ENCODE measurements around the gene ARHGEF11. TPM values are rescaled to one million over a fixed set of nuclear protein-coding genes. Genes with fewer than 3 reads are reported as not detected.

ARHGEF11 gene
- polyA plus RNA-seq, 3 donors from 2014 or later = 0.08 to 0.86 (median 0.22) TPM

- H3K9me3 Mint-ChIP-seq = peaks cover 0 to 1% (median 0%) of the 10 kb centered on the region in 6 donors
- no peaks in the 10 kb centered on the region for H3K36me3 Mint-ChIP-seq
- no peaks in the 10 kb centered on the region for H3K4me1 Mint-ChIP-seq
- H3K4me3 Mint-ChIP-seq = no peak overlapping the region
- no peak for DNase-seq
- no peak overlapping the region for H3K27ac Mint-ChIP-seq
- H3K27me3 Mint-ChIP-seq (ENCODE audit: low read depth in 3 of 3) = peaks cover 5 to 14% (median 7%) of the 10 kb centered on the region in 3 donors
Observed at GRCh38 chr1:156909671-156910070, 135.9 kb downstream of the ARHGEF11 start.

DNA sequence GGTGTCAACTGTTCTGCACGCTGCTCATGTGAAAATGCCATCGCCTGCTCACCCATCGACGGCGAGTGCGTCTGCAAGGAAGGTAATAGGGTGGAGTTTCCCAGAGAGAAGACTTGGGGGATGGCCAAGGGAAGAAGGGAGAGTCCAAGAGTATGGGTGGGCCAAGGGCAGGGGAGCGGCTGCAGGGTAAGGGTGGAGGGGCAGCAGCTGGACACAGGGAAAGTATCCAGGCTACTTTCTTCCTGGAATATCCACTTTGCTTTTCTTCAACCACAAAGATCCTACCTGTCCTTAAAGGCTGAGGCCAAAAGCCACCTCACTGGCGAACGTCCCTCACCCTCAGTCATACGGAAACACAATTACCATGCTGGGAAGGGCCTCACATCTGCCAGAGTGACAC is 136.6 kb downstream of the ARHGEF11 start:
- Mint-ChIP-seq H3K9me3 (peaks cover 0 to 1% (median 0%) of the 10 kb centered on the region in 6 donors), H3K27me3 (ENCODE audit: low read depth in 3 of 3) (peaks cover 2 to 15% (median 6%) of the 10 kb centered on the region in 3 donors), H3K36me3 (no peaks in the 10 kb centered on the region), H3K27ac (no peak overlapping the region), H3K4me3 (no peak overlapping the region), H3K4me1 (no peaks in the 10 kb centered on the region)
- no peak for DNase-seq

DNA sequence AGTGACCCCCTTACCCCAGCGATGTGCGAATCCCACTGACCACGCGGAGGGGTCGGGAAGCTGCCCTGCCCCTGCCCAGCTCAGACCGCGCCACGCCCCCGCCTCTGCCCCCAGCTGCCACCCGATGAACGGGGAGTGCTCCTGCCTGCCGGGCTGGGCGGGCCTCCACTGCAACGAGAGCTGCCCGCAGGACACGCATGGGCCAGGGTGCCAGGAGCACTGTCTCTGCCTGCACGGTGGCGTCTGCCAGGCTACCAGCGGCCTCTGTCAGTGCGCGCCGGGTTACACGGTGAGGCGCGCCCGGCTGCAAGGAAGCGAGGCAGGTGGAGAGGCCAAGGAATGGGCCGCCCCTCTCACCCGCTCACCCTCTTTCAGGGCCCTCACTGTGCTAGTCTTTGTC is 137.0 kb downstream of the ARHGEF11 start:
- Mint-ChIP-seq H3K27me3 (ENCODE audit: low read depth in 3 of 3) (peaks cover 2 to 19% (median 7%) of the 10 kb centered on the region in 3 donors), H3K9me3 (peaks cover 0 to 1% (median 0%) of the 10 kb centered on the region in 6 donors), H3K27ac (no peak overlapping the region), H3K4me3 (no peak overlapping the region), H3K36me3 (no peaks in the 10 kb centered on the region), H3K4me1 (no peaks in the 10 kb centered on the region)
- no peak for DNase-seq

- Mint-ChIP-seq H3K36me3 (no peaks in the 10 kb centered on the region), H3K27ac (no peak overlapping the region), H3K9me3 (peaks cover 0 to 1% (median 0%) of the 10 kb centered on the region in 6 donors), H3K4me3 (no peak overlapping the region), H3K4me1 (no peaks in the 10 kb centered on the region), H3K27me3 (ENCODE audit: low read depth in 3 of 3) (peaks cover 2 to 22% (median 5%) of the 10 kb centered on the region in 3 donors)
- DNase-seq = no peak
Observed at GRCh38 chr1:156906206-156906906, 139.2 kb downstream of the ARHGEF11 start.

GRCh38 chr1:156905651-156906050 is 139.9 kb downstream of the ARHGEF11 start:
- Mint-ChIP-seq H3K4me1 (no peaks in the 10 kb centered on the region), H3K36me3 (no peaks in the 10 kb centered on the region), H3K4me3 (no peak overlapping the region), H3K9me3 (peaks cover 0 to 1% (median 0%) of the 10 kb centered on the region in 6 donors), H3K27ac (no peak overlapping the region), H3K27me3 (ENCODE audit: low read depth in 3 of 3) (peaks cover 2 to 19% (median 5%) of the 10 kb centered on the region in 3 donors)
- no peak for DNase-seq

GRCh38 chr1:156905176-156905575 is 140.4 kb downstream of the ARHGEF11 start:
- H3K9me3 Mint-ChIP-seq = peaks cover 0 to 1% (median 0%) of the 10 kb centered on the region in 6 donors
- H3K4me1 Mint-ChIP-seq = no peaks in the 10 kb centered on the region
- DNase-seq = no peak
- no peak overlapping the region for H3K4me3 Mint-ChIP-seq
- H3K27ac Mint-ChIP-seq = no peak overlapping the region
- no peaks in the 10 kb centered on the region for H3K36me3 Mint-ChIP-seq
- H3K27me3 Mint-ChIP-seq (ENCODE audit: low read depth in 3 of 3) = peaks cover 2 to 16% (median 5%) of the 10 kb centered on the region in 3 donors

- H3K9me3 Mint-ChIP-seq = peaks cover 0 to 1% (median 0%) of the 10 kb centered on the region in 6 donors
- DNase-seq = no peak
- no peak overlapping the region for H3K4me3 Mint-ChIP-seq
- peaks cover 2 to 16% (median 5%) of the 10 kb centered on the region in 3 donors for H3K27me3 Mint-ChIP-seq (ENCODE audit: low read depth in 3 of 3)
- H3K27ac Mint-ChIP-seq = no peak overlapping the region
- H3K4me1 Mint-ChIP-seq = no peaks in the 10 kb centered on the region
- H3K36me3 Mint-ChIP-seq = no peaks in the 10 kb centered on the region
Observed at GRCh38 chr1:156904187-156904959, 141.2 kb downstream of the ARHGEF11 start.

DNA sequence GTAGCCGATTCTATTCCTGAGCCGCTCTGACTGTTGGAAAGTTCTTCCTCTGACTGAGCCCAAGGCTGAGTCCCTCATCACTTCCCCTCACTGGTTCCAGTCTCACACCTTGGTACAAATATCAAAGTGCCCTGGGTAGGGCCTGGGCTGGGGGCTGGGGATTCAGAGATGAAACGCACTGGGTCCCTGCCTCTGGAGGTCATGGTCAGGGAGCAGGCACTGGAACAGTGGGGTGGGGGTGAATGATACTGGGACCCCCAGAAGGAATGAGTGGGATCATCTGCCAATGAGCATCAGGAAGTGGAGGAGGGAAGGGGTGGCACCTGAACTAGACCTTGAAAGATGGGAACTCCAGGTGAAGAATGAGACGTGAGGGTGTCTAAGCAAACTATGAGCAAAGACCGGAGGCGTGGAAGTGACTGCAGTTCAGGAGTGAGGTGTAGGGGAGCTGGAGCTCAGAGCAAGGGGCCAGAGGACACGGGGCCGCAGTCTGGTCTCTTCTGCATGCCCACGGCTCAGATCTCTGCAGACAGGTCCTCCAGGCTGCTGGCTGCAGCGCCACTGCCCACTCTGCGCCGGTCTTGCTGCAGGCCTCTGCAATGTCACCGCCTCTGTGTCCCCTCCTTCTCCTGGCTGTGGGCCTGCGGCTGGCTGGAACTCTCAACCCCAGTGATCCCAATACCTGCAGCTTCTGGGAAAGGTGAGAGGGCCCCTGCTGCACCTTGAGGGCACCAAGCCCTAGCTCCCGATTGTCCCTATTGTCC is 142.0 kb downstream of the ARHGEF11 start:
- Mint-ChIP-seq H3K4me1 (no peaks in the 10 kb centered on the region), H3K9me3 (peaks cover 0 to 1% (median 0%) of the 10 kb centered on the region in 6 donors), H3K27ac (no peak overlapping the region), H3K36me3 (no peaks in the 10 kb centered on the region), H3K4me3 (no peak overlapping the region), H3K27me3 (ENCODE audit: low read depth in 3 of 3) (peaks cover 0 to 20% (median 5%) of the 10 kb centered on the region in 3 donors)
- DNase-seq = no peak

DNA sequence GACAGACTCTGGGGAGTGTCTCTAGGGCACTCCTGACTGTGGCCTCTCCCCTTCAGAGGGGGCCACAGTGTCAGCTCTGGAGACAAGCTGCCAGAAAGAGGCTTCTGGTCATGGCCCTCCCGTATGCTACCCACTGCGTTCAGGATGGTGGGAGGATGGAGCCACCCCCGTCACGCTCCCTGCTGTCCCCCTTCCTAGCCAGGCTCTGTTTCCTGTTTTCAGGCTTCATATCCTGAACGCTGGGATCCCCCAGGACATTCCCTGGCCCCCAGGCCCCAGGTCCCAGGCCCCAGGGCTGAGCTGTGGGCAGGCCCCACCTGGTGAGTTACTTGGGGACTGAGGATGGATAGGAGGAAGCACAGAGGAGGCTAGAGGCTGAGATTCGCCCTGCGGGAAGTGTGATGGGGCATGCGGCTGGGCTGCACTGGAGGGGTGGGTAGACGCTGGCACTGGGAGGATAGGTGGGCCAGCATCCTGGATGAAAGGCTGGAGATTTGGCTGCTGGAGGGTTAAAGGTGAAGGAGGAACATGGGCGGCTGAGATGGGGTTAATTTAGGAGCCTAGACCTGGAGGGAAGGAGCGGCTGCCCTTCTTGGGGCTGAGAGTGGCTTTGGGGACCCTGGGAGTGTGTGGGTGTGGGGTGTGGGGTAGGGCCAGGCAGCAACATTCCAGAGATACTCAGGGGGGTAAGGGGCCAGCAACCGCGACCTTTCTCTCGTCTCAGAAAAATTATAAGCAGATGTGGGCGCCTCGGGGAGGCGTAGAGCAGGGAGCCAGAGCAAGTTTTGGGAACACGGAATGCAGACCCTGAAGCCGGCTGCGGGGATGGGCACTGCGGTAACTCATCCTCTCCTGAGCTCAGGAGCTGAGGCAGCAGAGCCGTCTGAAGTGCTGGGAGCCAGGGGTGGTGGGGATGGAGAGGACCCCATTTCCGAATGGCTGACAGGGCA is 143.3 kb downstream of the ARHGEF11 start:
- DNase-seq = no peak
- Mint-ChIP-seq H3K27me3 (ENCODE audit: low read depth in 3 of 3) (peaks cover 0 to 24% (median 5%) of the 10 kb centered on the region in 3 donors), H3K36me3 (no peaks in the 10 kb centered on the region), H3K9me3 (peaks cover 0 to 1% (median 0%) of the 10 kb centered on the region in 6 donors), H3K27ac (no peak overlapping the region), H3K4me1 (no peaks in the 10 kb centered on the region), H3K4me3 (no peak overlapping the region)

GRCh38 chr1:156901590-156901900 is 144.0 kb downstream of the ARHGEF11 start:
- peaks cover 0 to 1% (median 0%) of the 10 kb centered on the region in 6 donors for H3K9me3 Mint-ChIP-seq
- no peak overlapping the region for H3K4me3 Mint-ChIP-seq
- no peaks in the 10 kb centered on the region for H3K36me3 Mint-ChIP-seq
- H3K4me1 Mint-ChIP-seq = no peaks in the 10 kb centered on the region
- no peak overlapping the region for H3K27ac Mint-ChIP-seq
- DNase-seq = no peak
- peaks cover 0 to 24% (median 3%) of the 10 kb centered on the region in 3 donors for H3K27me3 Mint-ChIP-seq (ENCODE audit: low read depth in 3 of 3)

DNA sequence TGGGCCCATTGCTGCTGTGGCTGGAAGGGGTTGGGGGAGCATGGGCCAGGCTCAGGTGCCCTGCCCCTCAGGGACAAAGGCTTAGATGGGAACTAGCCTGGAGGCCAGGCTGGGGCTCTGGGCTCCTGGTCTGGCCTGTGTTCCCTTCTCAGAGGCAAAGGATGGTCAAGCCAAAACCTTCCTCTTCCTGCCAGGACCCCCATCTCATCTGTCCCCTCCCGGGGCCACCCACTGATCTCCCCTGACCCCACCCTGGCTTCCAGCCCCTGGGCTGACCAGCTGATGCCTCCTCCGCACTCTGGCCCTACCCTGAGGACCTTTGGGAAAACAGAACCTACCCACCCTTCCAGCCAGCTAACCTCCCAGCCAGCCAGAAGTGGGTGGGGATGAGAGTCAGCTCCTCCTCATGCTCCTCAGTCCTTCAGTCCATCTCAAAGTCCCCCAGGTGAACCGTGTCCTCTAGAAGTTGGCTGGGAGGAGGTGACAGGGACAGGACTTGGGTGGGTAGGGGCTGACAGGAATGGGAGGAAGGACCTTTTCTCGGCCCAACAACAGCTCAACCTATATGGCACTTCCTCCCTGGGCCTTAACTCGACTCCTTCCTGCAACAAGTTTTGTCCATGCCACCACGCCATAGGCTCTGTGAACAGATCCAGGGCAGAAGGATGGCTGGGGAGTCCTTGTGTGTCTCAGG is 144.5 kb downstream of the ARHGEF11 start:
- no peaks in the 10 kb centered on the region for H3K4me1 Mint-ChIP-seq
- H3K27me3 Mint-ChIP-seq (ENCODE audit: low read depth in 3 of 3) = peaks cover 0 to 24% (median 3%) of the 10 kb centered on the region in 3 donors
- H3K4me3 Mint-ChIP-seq = no peak overlapping the region
- H3K27ac Mint-ChIP-seq = no peak overlapping the region
- H3K36me3 Mint-ChIP-seq = no peaks in the 10 kb centered on the region
- H3K9me3 Mint-ChIP-seq = peaks cover 0 to 1% (median 0%) of the 10 kb centered on the region in 6 donors
- DNase-seq = no peak

DNA sequence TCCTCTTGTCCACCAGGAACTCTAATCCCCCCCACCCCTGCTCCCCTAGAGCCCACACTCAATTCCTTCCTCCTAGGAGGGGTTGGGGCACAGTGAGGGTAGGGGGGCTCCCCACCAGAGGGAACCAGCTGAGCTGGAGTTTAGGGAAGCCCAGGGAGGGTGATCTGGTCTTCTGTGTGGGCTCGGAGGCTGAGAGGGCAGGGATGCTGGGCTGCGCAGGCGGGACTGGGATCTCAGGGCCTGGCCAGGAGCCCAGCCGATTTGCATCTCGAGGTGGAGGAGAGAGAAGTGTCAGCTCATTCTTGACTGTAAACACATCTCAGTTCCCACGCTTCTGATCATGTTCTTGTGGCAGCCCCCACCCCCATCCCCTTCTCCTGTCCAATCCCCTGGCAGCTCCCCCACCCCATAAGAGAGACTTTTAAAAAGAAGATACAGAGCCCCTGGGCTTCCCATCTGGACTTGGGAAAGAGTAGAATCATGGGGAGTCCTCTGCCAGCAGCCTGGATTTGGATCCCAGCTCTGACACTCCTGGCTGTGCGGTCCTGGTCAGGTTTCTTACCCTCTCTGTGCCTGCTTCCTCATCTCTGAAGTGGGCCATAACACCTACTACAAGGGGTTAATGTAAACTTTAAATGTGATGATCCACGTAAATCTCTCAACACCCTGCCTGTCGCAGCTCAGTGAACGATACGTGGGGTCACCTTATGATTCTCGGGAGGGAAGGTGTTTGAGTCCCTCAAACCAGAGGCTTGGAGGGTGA is 145.4 kb downstream of the ARHGEF11 start:
- Mint-ChIP-seq H3K27me3 (ENCODE audit: low read depth in 3 of 3) (peaks cover 0 to 22% (median 1%) of the 10 kb centered on the region in 3 donors), H3K4me1 (no peaks in the 10 kb centered on the region), H3K27ac (no peak overlapping the region), H3K36me3 (no peaks in the 10 kb centered on the region), H3K4me3 (no peak overlapping the region), H3K9me3 (no peaks in the 10 kb centered on the region)
- no peak for DNase-seq

All from immature natural killer cell (primary cell).